VCaP (cell line): ENCODE data around the gene FALEC.

ENCODE experiments used
- H3K27ac ChIP-seq: fragments of 450-650 bp; 2 replicates; pipeline ENCODE4 v1.5.1; 2017
- CTCF ChIP-seq: fragments of 450-650 bp; conservative IDR thresholded peaks from 2 replicates; pipeline ENCODE4 v1.5.1; 2017; ENCODE audit warnings: mild to moderate bottlenecking, moderate library complexity

The FALEC gene

GRCh38 chr1:150521196-150521968, 5.8 kb downstream of the FALEC start:
- H3K27ac ChIP-seq = no peak overlapping the region
- TF ChIP-seq CTCF = no peak

DNA sequence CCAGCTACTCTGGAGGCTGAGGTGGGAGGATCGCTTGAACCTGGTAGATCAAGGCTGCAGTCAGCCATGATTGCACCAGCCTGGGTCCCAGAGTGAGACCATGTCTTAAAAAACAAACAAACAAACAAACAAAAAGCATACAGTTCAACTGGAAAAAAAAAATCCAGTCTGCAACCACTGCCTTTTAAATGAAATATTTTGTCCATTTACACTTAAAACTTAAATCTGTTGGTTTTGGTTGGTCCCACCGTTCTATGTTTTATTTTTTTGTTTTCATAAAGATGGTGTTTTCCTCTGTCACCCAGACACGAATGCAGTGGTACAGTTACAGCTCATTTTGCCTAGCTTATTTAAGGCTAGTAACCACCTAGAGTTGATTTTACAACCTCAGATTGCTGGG, 9.8 kb downstream of the FALEC start:
- H3K27ac ChIP-seq = no peak overlapping the region
- TF ChIP-seq CTCF = no peak

- H3K27ac ChIP-seq = no peak overlapping the region
- no peak for TF ChIP-seq CTCF
Measured at GRCh38 chr1:150528196-150528595, 12.6 kb downstream of the FALEC start.

GRCh38 chr1:150529017-150529416, 13.5 kb downstream of the FALEC start:
- H3K27ac ChIP-seq = no peak overlapping the region
- TF ChIP-seq CTCF = no peak

DNA sequence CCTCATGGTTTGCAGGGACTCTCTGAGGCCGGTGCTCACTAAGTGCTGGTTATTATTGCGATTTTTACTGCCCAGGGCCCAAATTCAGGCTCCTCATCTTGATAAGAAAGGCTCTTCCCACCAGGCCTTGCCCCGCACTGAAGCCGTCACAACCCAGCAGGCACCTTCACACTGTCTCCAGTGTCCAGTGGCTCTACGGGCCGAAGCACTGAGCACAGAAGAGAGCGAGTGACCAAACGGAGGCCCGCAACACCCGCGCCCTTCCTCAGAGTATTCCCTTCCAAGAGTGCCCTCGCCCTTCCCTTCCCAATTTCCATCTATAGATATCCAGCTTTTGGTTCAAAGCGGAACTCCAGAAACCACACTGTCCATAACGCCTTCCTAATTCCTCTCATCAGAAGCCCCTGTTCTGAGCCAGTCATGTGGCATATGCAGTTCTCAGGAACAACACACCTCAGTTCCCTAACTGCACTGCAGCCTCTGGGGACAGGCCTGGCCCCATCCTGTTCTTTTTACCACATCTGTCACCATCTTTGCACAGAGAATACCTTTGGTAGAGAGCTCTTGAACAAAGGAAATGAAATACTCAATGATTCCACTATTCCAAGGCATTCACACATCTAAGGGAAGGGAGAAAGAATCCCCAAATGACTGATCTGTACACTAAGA, 15.1 kb downstream of the FALEC start:
- H3K27ac ChIP-seq = no peak overlapping the region
- no peak for TF ChIP-seq CTCF

- H3K27ac ChIP-seq = no peak overlapping the region
- TF ChIP-seq CTCF = peak; percentile 46
Measured at GRCh38 chr1:150532860-150533259, 17.3 kb downstream of the FALEC start.

- H3K27ac ChIP-seq = no peak overlapping the region
- TF ChIP-seq CTCF = no peak
Measured at GRCh38 chr1:150534002-150534401, 18.4 kb downstream of the FALEC start.
